ENCODE measurements around the gene CFAP52. TPM values are rescaled to one million over a fixed set of nuclear protein-coding genes. Genes with fewer than 3 reads are reported as not detected.
"Not testable (repeated sequence)": the region's sequence is repeated elsewhere in the genome, so short reads cannot be mapped to it uniquely, and the experiment has no call there.

Gene CFAP52
- polyA plus RNA-seq, 1 donor (not counting 4 experiments of a cell fraction or from before 2014, with no cell fraction given) = 0.08 TPM

DNA sequence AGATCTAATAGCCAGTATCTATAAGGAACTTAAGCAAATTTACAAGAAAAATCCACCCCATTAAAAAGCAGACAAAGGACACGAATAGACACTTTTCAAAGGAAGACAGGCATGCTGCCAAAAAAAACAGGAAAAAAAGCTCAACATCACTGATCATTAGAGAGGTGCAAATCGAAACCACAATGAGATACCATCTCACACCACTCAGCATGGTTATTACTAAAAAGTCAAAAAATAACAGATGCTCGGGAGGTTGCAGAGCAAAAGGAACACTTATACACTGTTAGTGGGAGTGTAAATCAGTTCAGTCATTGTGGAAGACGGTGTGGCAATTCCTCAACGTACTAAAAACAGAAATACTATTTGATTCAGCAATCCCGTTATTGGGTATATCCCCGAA is 10.4 kb upstream of the CFAP52 start:
- no peaks in the 10 kb centered on the region for H3K79me2 ChIP-seq (ENCODE audit: control insufficient read depth, insufficient read depth, low read length)
- H3K4me1 ChIP-seq (ENCODE audit: control insufficient read depth, extremely low read depth, insufficient read depth, low read length) = no peaks in the 10 kb centered on the region
- no peak overlapping the region for H3K27ac ChIP-seq (ENCODE audit: control insufficient read depth, insufficient read depth, low read length)
- H4K20me1 ChIP-seq (ENCODE audit: control insufficient read depth, extremely low read depth, insufficient read depth, low read length) = no peaks in the 10 kb centered on the region
- FAIRE-seq (no peak), DNase-seq (ENCODE audit: low read depth, low spot score) (no peak)
- no peak overlapping the region for H3K4me3 ChIP-seq (ENCODE audit: control insufficient read depth in 2 of 3, extremely low read depth in 1 of 3, insufficient read depth in 2 of 3, low read depth in 1 of 3, low read length in 3 of 3)
- no peaks in the 10 kb centered on the region for H3K27me3 ChIP-seq (ENCODE audit: control insufficient read depth, extremely low read depth, insufficient read depth, low read length)
- dilution Hi-C loops (cut with MboI; ENCODE audit: extremely low pct_ligation_motif_present, low sequenced_read_pairs) = no loop called here
- TF ChIP-seq, protein P1, sequence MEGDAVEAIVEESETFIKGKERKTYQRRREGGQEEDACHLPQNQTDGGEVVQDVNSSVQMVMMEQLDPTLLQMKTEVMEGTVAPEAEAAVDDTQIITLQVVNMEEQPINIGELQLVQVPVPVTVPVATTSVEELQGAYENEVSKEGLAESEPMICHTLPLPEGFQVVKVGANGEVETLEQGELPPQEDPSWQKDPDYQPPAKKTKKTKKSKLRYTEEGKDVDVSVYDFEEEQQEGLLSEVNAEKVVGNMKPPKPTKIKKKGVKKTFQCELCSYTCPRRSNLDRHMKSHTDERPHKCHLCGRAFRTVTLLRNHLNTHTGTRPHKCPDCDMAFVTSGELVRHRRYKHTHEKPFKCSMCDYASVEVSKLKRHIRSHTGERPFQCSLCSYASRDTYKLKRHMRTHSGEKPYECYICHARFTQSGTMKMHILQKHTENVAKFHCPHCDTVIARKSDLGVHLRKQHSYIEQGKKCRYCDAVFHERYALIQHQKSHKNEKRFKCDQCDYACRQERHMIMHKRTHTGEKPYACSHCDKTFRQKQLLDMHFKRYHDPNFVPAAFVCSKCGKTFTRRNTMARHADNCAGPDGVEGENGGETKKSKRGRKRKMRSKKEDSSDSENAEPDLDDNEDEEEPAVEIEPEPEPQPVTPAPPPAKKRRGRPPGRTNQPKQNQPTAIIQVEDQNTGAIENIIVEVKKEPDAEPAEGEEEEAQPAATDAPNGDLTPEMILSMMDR (optimal IDR thresholded peaks at IDR 0.05 in 1 of 3, IDR thresholded peaks at IDR 0.05 in 1 of 3, conservative IDR thresholded peaks at IDR 0.05 in 1 of 3; ENCODE audit: extremely low read depth in 1 of 3, insufficient read depth in 2 of 3, low read length in 3 of 3) = no peak
- no peak for TF ChIP-seq EZH2 (IDR thresholded peaks at IDR 0.05; ENCODE audit: low read length)
- no peak overlapping the region for H3K9ac ChIP-seq (ENCODE audit: control insufficient read depth, extremely low read depth, insufficient read depth, low read length)
- H3K36me3 ChIP-seq (ENCODE audit: control insufficient read depth in 2 of 2, extremely low read depth in 1 of 2, insufficient read depth in 2 of 2, low read length in 2 of 2) = peaks cover 0 to 7% of the 10 kb centered on the region in 2 experiments
- no peaks in the 10 kb centered on the region for H3K9me1 ChIP-seq (ENCODE audit: control insufficient read depth, extremely low read depth, insufficient read depth, low read length)
- no peak overlapping the region for H3K4me2 ChIP-seq (ENCODE audit: control insufficient read depth, extremely low read depth, insufficient read depth, low read depth, low read length)
- no peaks in the 10 kb centered on the region for H3K9me3 ChIP-seq (ENCODE audit: control insufficient read depth, low read depth, low read length)
- H2AFZ ChIP-seq (ENCODE audit: control insufficient read depth, low read length) = no peak overlapping the region

DNA sequence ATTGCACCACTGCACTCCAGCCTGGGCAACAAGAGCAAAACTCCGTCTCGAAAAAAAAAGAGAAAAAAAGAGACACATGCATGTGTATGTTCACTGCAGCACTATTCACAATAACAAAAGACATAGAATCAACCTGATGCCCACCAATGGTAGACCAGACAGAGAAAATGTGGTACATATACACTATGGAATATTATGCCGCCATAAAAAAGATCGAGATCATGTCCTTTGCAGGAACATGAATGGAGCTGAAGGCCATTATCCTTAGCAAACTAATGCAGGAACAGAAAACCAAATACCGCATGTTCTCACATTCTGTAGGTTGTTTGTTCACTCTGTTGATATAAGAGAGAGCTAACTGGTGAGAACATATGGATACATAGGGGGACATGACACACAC is 9.7 kb upstream of the CFAP52 start:
- H3K9me3 ChIP-seq (ENCODE audit: control insufficient read depth, low read depth, low read length); H3K9ac ChIP-seq (ENCODE audit: control insufficient read depth, extremely low read depth, insufficient read depth, low read length); H3K36me3 ChIP-seq (ENCODE audit: control insufficient read depth in 2 of 2, extremely low read depth in 1 of 2, insufficient read depth in 2 of 2, low read length in 2 of 2); H3K4me2 ChIP-seq (ENCODE audit: control insufficient read depth, extremely low read depth, insufficient read depth, low read depth, low read length); H3K27me3 ChIP-seq (ENCODE audit: control insufficient read depth, extremely low read depth, insufficient read depth, low read length); H3K9me1 ChIP-seq (ENCODE audit: control insufficient read depth, extremely low read depth, insufficient read depth, low read length); H3K79me2 ChIP-seq (ENCODE audit: control insufficient read depth, insufficient read depth, low read length); DNase-seq (ENCODE audit: low read depth, low spot score); H2AFZ ChIP-seq (ENCODE audit: control insufficient read depth, low read length); H4K20me1 ChIP-seq (ENCODE audit: control insufficient read depth, extremely low read depth, insufficient read depth, low read length); FAIRE-seq; dilution Hi-C loops (cut with MboI; ENCODE audit: extremely low pct_ligation_motif_present, low sequenced_read_pairs); H3K4me1 ChIP-seq (ENCODE audit: control insufficient read depth, extremely low read depth, insufficient read depth, low read length); H3K4me3 ChIP-seq (ENCODE audit: control insufficient read depth in 2 of 3, extremely low read depth in 1 of 3, insufficient read depth in 2 of 3, low read depth in 1 of 3, low read length in 3 of 3); H3K27ac ChIP-seq (ENCODE audit: control insufficient read depth, insufficient read depth, low read length): not testable (repeated sequence)

DNA sequence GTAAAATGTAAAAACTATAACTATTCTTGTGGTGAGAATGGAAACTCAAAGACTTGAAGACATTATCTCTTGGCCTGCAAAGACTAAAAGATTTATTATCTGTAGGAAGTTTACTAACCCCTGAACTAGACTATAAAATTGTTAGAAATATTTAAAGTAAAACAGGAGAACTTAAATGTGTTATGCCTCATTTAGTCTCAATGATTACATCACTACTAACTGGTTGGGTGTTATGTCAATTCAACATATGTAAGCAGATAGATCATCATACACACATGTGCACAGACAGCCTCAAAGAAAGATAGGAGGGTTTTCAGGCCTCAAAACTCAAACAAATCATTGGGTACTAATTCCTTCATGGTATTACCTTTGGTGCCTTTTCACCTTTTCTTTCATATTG is 8.4 kb upstream of the CFAP52 start:
- DNase-seq (ENCODE audit: low read depth, low spot score) (no peak), FAIRE-seq (no peak)
- Histone ChIP-seq H2AFZ (ENCODE audit: control insufficient read depth, low read length) (no peak overlapping the region), H3K9me3 (ENCODE audit: control insufficient read depth, low read depth, low read length) (no peaks in the 10 kb centered on the region), H3K79me2 (ENCODE audit: control insufficient read depth, insufficient read depth, low read length) (no peaks in the 10 kb centered on the region), H3K4me1 (ENCODE audit: control insufficient read depth, extremely low read depth, insufficient read depth, low read length) (no peaks in the 10 kb centered on the region), H3K9me1 (ENCODE audit: control insufficient read depth, extremely low read depth, insufficient read depth, low read length) (no peaks in the 10 kb centered on the region), H4K20me1 (ENCODE audit: control insufficient read depth, extremely low read depth, insufficient read depth, low read length) (no peaks in the 10 kb centered on the region), H3K27me3 (ENCODE audit: control insufficient read depth, extremely low read depth, insufficient read depth, low read length) (no peaks in the 10 kb centered on the region), H3K4me2 (ENCODE audit: control insufficient read depth, extremely low read depth, insufficient read depth, low read depth, low read length) (no peak overlapping the region), H3K36me3 (ENCODE audit: control insufficient read depth in 2 of 2, extremely low read depth in 1 of 2, insufficient read depth in 2 of 2, low read length in 2 of 2) (peaks cover 0 to 7% of the 10 kb centered on the region in 2 experiments), H3K27ac (ENCODE audit: control insufficient read depth, insufficient read depth, low read length) (no peak overlapping the region), H3K4me3 (ENCODE audit: control insufficient read depth in 2 of 3, extremely low read depth in 1 of 3, insufficient read depth in 2 of 3, low read depth in 1 of 3, low read length in 3 of 3) (no peak overlapping the region), H3K9ac (ENCODE audit: control insufficient read depth, extremely low read depth, insufficient read depth, low read length) (no peak overlapping the region)
- TF ChIP-seq EZH2 (IDR thresholded peaks at IDR 0.05; ENCODE audit: low read length) = no peak
- TF ChIP-seq, protein P1 (optimal IDR thresholded peaks at IDR 0.05 in 1 of 3, IDR thresholded peaks at IDR 0.05 in 1 of 3, conservative IDR thresholded peaks at IDR 0.05 in 1 of 3; ENCODE audit: extremely low read depth in 1 of 3, insufficient read depth in 2 of 3, low read length in 3 of 3) = no peak
- dilution Hi-C loops (cut with MboI; ENCODE audit: extremely low pct_ligation_motif_present, low sequenced_read_pairs) = no loop called here
